HG02943 (cell line): Measurements from ENCODE around the gene NTN1.

ENCODE experiments used
- ATAC-seq: cut with Tn5 transposase; IDR thresholded peaks from one replicate; pipeline ENCODE4 v1.9.1; 2021; ENCODE audit warnings: mild to moderate bottlenecking, low read depth, moderate library complexity; ENCODE audit not compliant: unreplicated experiment

The NTN1 gene

GRCh38 chr17:9290226-9290613 is 268.9 kb downstream of the NTN1 start:
- ATAC-seq, result no peak

- no peak for ATAC-seq
These were observed 270.7 kb downstream of the NTN1 start for GRCh38 chr17:9291912-9292560.

GRCh38 chr17:9292561-9292941 is 271.2 kb downstream of the NTN1 start:
- no peak for ATAC-seq
